Epithelial cell of esophagus (primary cell): Measurements from ENCODE around the gene NTN1.

Experiments
- DNase-seq: peaks from one replicate; pipeline ENCODE4 v3.0.0; 2010; ENCODE audit warnings: low read depth
- H3K4me3 ChIP-seq: 2 replicates; pipeline ENCODE4 v1.5.1; 2011; ENCODE audit warnings: mild to moderate bottlenecking, low read length, control low read depth
- TF ChIP-seq, protein P1 (sequence below): IDR thresholded peaks from 2 replicates; pipeline ENCODE4 v1.5.1; 2011; ENCODE audit warnings: low read depth, mild to moderate bottlenecking, low read length, control low read depth, inconsistent platforms; ENCODE audit not compliant: insufficient read depth; ENCODE audit errors: missing control alignments

Gene NTN1

DNA sequence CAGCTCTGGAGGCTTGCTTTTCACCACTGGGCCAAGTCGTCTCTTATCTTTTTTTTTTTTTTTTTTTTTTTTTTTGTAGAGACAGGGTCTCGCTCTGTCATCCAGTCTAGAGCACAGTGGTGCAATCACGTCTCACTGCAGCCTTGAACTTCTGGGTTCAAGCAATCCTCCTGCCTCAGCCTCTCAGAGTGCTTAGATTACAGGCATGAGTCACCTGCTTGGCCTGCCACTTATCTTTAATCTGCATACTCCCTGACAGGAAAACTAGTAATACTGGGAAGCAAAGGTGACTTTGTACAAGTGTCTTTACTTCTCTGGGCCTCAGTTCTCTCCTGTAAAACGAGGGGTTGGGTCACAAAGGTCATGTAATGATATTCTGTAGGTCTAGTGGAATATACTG lies 15.0 kb downstream of the NTN1 start:
- no peak overlapping the region for H3K4me3 ChIP-seq
- TF ChIP-seq, protein P1, sequence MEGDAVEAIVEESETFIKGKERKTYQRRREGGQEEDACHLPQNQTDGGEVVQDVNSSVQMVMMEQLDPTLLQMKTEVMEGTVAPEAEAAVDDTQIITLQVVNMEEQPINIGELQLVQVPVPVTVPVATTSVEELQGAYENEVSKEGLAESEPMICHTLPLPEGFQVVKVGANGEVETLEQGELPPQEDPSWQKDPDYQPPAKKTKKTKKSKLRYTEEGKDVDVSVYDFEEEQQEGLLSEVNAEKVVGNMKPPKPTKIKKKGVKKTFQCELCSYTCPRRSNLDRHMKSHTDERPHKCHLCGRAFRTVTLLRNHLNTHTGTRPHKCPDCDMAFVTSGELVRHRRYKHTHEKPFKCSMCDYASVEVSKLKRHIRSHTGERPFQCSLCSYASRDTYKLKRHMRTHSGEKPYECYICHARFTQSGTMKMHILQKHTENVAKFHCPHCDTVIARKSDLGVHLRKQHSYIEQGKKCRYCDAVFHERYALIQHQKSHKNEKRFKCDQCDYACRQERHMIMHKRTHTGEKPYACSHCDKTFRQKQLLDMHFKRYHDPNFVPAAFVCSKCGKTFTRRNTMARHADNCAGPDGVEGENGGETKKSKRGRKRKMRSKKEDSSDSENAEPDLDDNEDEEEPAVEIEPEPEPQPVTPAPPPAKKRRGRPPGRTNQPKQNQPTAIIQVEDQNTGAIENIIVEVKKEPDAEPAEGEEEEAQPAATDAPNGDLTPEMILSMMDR = no peak
- DNase-seq = no peak

- TF ChIP-seq, protein P1 = no peak
- no peak for DNase-seq
Observed at GRCh38 chr17:9037736-9038135, 16.4 kb downstream of the NTN1 start.

DNA sequence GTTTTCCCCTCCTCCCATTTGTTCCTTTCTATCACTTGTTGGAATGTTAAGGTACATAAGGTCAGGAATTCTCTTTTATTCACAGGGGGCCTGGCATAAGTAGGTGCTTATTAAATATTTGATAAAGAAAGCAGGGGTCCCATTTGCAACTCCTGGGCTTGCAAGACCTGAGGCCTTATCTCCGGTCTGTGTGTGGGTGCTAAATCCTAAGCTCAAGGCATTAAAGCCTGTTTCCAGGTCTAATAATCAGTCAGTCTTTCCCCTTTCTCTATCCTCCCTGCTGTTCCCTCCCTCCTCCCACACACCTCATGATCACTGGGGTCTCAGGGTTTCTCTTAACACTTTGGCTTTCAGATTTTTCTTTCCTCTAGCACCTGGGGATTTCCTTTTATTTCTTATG lies 17.1 kb downstream of the NTN1 start:
- DNase-seq = no peak
- no peak overlapping the region for H3K4me3 ChIP-seq
- TF ChIP-seq, protein P1 = no peak

More at GRCh38 chr17:9037736-9038135, 16.4 kb downstream of the NTN1 start:
- no peak overlapping the region for H3K4me3 ChIP-seq

GRCh38 chr17:9044772-9045463 lies 23.6 kb downstream of the NTN1 start:
- DNase-seq = no peak
- TF ChIP-seq, protein P1 = no peak
- no peak overlapping the region for H3K4me3 ChIP-seq

GRCh38 chr17:9050801-9051401 lies 29.6 kb downstream of the NTN1 start:
- peak; percentile 80 for DNase-seq
- TF ChIP-seq, protein P1 = no peak
- H3K4me3 ChIP-seq = no peak overlapping the region

DNA sequence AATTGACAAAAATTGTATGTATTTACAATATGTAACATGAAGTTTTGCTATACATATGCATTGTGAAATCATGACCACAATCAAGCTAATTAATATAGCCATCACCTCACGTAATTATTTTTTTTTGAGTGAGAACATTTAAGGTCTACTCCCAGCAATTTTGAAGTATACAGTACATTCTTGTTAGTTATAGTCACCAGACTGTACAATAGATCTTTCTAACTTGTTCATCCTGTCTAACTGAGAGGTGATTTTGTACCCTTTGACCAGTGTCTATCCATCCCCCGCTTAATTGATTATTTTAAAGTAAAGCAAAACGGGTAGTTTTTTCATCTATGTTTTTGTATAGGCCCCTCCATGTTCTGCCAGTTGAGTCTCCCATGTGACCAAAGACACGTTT lies 30.3 kb downstream of the NTN1 start:
- TF ChIP-seq, protein P1 = no peak
- H3K4me3 ChIP-seq = no peak overlapping the region
- DNase-seq = peak; percentile 39

DNA sequence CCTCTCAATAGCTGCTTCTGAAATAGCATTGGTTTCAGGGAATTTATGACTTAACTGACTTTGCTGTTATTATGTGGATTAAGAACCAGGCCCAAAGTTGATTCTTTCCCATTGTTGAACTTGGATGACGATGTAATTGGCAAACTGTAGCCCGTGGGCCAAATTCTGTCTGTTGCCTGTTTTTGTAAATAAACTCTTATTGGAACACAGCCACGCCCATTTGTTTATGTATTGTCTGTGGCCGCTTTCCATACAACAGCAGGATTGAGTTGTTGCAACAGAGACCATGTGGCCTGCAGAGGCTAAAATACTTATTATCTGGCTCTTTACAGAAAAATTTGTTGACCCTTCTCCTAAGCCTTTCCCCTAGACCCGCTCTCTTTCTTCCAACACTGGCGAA lies 31.6 kb downstream of the NTN1 start:
- DNase-seq = no peak
- TF ChIP-seq, protein P1 = no peak
- no peak overlapping the region for H3K4me3 ChIP-seq
